Activated CD4-positive, alpha-beta memory T cell treated with anti-CD3 and anti-CD28 coated beads, Interleukin-2, amount 10 ng/mL, durations not matched to agents 7 days and 5 days (primary cell): ENCODE results near the gene UBE2H. TPM values are rescaled to one million over a fixed set of nuclear protein-coding genes. Genes with fewer than 3 reads are reported as not detected.
"Not testable (repeated sequence)": the region's sequence is repeated elsewhere in the genome, so short reads cannot be mapped to it uniquely, and the experiment has no call there.

Experiments used
- CTCF ChIA-PET: fragments of 350-600 bp; sonication (Branson Sonifier 250); formaldehyde crosslinking; loops from one replicate; lab custom pipeline; 2021; ENCODE audit warnings: antibody characterized with exemption, inconsistent platforms; lab: Charles Lee
- POLR2A ChIA-PET: fragments of 350-600 bp; sonication (Branson Sonifier 250); formaldehyde crosslinking; loops from one replicate; lab custom pipeline; 2021; ENCODE audit warnings: antibody characterized with exemption; lab: Charles Lee
- DNase-seq: peaks from one replicate; pipeline ENCODE4 v3.0.0-alpha.2; 2020
- H3K27ac Mint-ChIP-seq: one replicate; pipeline ENCODE4 v1.8.0; 2021; ENCODE audit warnings: mild to moderate bottlenecking, mixed read lengths
- H3K27me3 Mint-ChIP-seq: one replicate; pipeline ENCODE4 v1.8.0; 2021; ENCODE audit warnings: mixed read lengths
- H3K36me3 Mint-ChIP-seq: one replicate; pipeline ENCODE4 v1.8.0; 2021; ENCODE audit warnings: low read depth, mixed read lengths
- H3K4me1 Mint-ChIP-seq: one replicate; pipeline ENCODE4 v1.8.0; 2021; ENCODE audit warnings: mixed read lengths
- H3K4me3 Mint-ChIP-seq: one replicate; pipeline ENCODE4 v1.8.0; 2021; ENCODE audit warnings: mild to moderate bottlenecking, mixed read lengths
- H3K9me3 Mint-ChIP-seq: one replicate; pipeline ENCODE4 v1.8.0; 2021; ENCODE audit warnings: mixed read lengths
- total RNA-seq, 2 experiments: library from RNA; stranded (reverse); gene quantifications; one replicate each; pipeline ENCODE4 v1.2.3, GENCODE V29; 2021

UBE2H gene
- total RNA-seq, 2 experiments from 2014 or later: 57.9 to 58.4 TPM

GRCh38 chr7:129960204-129960475 lies 7.4 kb upstream of the UBE2H start:
- H3K27ac Mint-ChIP-seq, H3K4me3 Mint-ChIP-seq, H3K4me1 Mint-ChIP-seq, POLR2A ChIA-PET, DNase-seq, H3K9me3 Mint-ChIP-seq, H3K36me3 Mint-ChIP-seq, H3K27me3 Mint-ChIP-seq: not testable (repeated sequence)
- CTCF ChIA-PET: interaction anchor here (1.1 to 1.6 kb wide), 2 partner anchors 51 to 135 kb away, joined by 3 to 4 read pairs; no protein-coding TSS in a partner anchor

DNA sequence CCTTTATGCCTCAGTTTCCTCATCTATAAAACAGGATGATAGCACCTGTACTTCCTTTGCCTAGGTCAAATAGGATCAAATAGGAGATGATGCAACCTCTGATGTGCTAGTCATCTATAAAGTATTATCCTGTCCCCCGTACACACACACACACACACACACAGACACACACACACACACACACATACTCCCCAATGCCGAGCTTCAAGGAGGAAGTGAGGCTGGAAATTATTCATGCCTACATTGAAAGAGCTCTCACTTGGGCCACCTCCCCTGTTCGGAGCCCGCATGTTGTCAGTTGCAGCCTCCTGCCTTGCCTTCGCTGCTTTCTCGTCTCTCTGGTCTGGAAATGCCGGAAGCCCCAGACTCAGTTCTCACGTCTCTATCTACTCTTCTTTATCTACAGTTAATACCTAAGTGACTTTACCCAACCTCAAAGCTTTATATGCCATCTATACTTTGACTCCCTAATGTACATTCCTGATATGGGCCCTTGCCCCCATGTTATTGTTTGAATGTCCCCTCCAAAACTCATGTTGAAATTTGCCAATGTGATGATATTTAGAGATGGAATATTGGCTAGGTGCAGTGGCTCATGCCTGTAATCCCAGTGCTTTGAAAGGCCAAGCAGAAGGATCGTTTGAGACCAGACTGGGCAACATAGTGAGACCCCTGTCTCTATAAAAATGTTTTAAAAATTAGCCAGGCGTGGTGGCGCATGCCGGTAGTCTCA lies 6.9 kb upstream of the UBE2H start:
- Mint-ChIP-seq H3K27ac (no peak overlapping the region), H3K36me3 (no peaks in the 10 kb centered on the region), H3K27me3 (peaks cover 4% of the 10 kb centered on the region), H3K4me3 (no peak overlapping the region), H3K9me3 (no peaks in the 10 kb centered on the region), H3K4me1 (peaks cover 1% of the 10 kb centered on the region)
- POLR2A ChIA-PET: interaction anchor here (1.6 kb wide), 1 partner anchor 11 kb away, joined by 6 read pairs; no protein-coding TSS in a partner anchor
- DNase-seq: no peak
- CTCF ChIA-PET: interaction anchor here (0.6 to 1.6 kb wide), 3 partner anchors 51 to 1006 kb away, joined by 3 to 4 read pairs (median 3); no protein-coding TSS in a partner anchor

- CTCF ChIA-PET: interaction anchor here (0.6 to 1.6 kb wide), 3 partner anchors 52 to 1005 kb away, joined by 3 to 4 read pairs (median 3); no protein-coding TSS in a partner anchor
- no peak overlapping the region for H3K27ac Mint-ChIP-seq
Measured at GRCh38 chr7:129958643-129959470, 6.1 kb upstream of the UBE2H start.

DNA sequence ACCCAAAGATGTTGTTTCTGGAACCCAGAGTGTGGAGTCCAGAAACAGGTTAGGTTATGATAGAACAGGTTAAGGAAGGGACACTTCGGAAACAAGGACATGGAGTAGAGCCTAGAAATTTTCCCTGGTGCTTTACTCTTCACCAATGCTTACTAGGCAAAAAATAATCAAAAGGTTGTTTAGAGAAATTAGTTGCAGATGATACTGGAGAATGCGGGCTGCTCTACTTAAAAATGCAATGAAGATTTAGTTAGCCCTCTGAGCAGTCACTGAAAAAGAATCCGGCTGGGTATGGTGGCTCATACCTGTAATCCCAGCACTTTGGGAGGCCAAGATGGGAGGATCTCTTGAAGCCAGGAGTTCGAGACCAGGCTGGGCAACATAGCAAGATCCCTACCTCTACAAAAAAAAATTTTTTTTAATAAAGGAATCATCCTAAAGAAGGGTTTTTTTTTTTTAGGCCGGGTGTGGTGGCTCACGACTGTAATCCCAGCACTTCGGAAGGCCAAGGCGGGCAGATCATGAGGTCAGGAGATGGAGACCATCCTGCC lies 3.3 kb upstream of the UBE2H start:
- Mint-ChIP-seq H3K4me1 (peaks cover 12% of the 10 kb centered on the region), H3K36me3 (peaks cover 2% of the 10 kb centered on the region), H3K9me3 (no peaks in the 10 kb centered on the region), H3K4me3 (no peak overlapping the region), H3K27ac (no peak overlapping the region), H3K27me3 (peaks cover 4% of the 10 kb centered on the region)
- no peak for DNase-seq
- ChIA-PET CTCF (no interaction called here), POLR2A (no interaction called here)

More at GRCh38 chr7:129958643-129959470, 6.1 kb upstream of the UBE2H start:
- POLR2A ChIA-PET: interaction anchor here (0.6 to 1.6 kb wide), 2 partner anchors 9 to 11 kb away, joined by 3 to 6 read pairs; no protein-coding TSS in a partner anchor
- H3K9me3 Mint-ChIP-seq: no peaks in the 10 kb centered on the region
- H3K4me1 Mint-ChIP-seq: peaks cover 1% of the 10 kb centered on the region
- no peaks in the 10 kb centered on the region for H3K36me3 Mint-ChIP-seq
- peaks cover 4% of the 10 kb centered on the region for H3K27me3 Mint-ChIP-seq
- DNase-seq: no peak
- H3K4me3 Mint-ChIP-seq: no peak overlapping the region

DNA sequence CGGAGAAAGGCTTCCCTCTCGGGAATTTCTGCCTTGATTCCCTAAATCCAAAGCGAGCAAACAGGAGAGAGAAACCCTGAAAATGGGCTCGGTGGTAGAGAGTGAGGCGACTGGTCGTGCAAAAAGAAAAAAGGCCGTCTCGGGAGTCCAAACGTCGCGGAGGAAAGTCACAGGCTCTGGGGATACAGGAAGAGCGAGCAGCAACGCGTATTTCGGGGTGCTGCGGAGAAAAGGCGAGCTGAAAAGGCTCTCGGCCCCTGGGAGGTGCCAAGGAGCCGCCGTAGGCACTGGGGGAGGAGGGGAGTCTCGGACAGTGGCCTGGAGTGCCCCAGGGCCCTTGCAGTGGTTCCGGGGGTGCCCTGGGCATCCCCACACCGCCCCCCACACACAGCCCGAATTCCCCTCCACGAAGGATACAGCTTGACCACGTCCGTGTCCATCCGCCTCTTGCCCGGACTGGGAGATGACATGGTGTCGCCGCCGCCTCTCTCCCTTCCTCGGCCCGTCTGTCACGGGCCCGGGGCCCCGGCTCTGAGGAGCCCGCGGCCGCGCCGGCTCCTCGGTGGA lies 591 bp downstream of the UBE2H start:
- Mint-ChIP-seq H3K4me1 (peaks cover 13% of the 10 kb centered on the region), H3K27ac (no peak overlapping the region), H3K9me3 (no peaks in the 10 kb centered on the region), H3K36me3 (peaks cover 2% of the 10 kb centered on the region), H3K4me3 (no peak overlapping the region), H3K27me3 (no peaks in the 10 kb centered on the region)
- POLR2A ChIA-PET: interaction anchor here (0.9 to 3.4 kb wide), 9 partner anchors 9 to 320 kb away, joined by 3 to 13 read pairs (median 4); partner anchors contain the start of gene KLHDC10
- CTCF ChIA-PET: interaction anchor here (1.1 to 1.3 kb wide), 2 partner anchors 21 to 127 kb away, joined by 4 read pairs; no protein-coding TSS in a partner anchor
- DNase-seq: peak; percentile 56

GRCh38 chr7:129951226-129952085 lies 1.3 kb downstream of the UBE2H start:
- no peak overlapping the region for H3K4me3 Mint-ChIP-seq
- peaks cover 13% of the 10 kb centered on the region for H3K4me1 Mint-ChIP-seq
- H3K27ac Mint-ChIP-seq: no peak overlapping the region
- peaks cover 6% of the 10 kb centered on the region for H3K36me3 Mint-ChIP-seq
- no peak for DNase-seq
- ChIA-PET POLR2A (interaction anchor here (0.6 to 3.4 kb wide), 13 partner anchors 8 to 319 kb away, joined by 3 to 13 read pairs (median 3); partner anchors contain the start of gene KLHDC10), CTCF (interaction anchor here (0.6 to 1.3 kb wide), 5 partner anchors 20 to 583 kb away, joined by 3 to 4 read pairs (median 3); no protein-coding TSS in a partner anchor)
- no peaks in the 10 kb centered on the region for H3K9me3 Mint-ChIP-seq
- H3K27me3 Mint-ChIP-seq: no peaks in the 10 kb centered on the region

GRCh38 chr7:129950933-129951225 lies 1.9 kb downstream of the UBE2H start:
- no peak overlapping the region for H3K27ac Mint-ChIP-seq
- no peaks in the 10 kb centered on the region for H3K27me3 Mint-ChIP-seq
- CTCF ChIA-PET: interaction anchor here (1.0 to 1.1 kb wide), 2 partner anchors 120 to 122 kb away, joined by 3 read pairs; no protein-coding TSS in a partner anchor
- no peak for DNase-seq
- H3K36me3 Mint-ChIP-seq: peaks cover 9% of the 10 kb centered on the region
- peaks cover 13% of the 10 kb centered on the region for H3K4me1 Mint-ChIP-seq
- no peak overlapping the region for H3K4me3 Mint-ChIP-seq
- POLR2A ChIA-PET: interaction anchor here (0.6 to 3.4 kb wide), 11 partner anchors 8 to 186 kb away, joined by 3 to 13 read pairs (median 3); partner anchors contain the start of gene KLHDC10
- no peaks in the 10 kb centered on the region for H3K9me3 Mint-ChIP-seq

DNA sequence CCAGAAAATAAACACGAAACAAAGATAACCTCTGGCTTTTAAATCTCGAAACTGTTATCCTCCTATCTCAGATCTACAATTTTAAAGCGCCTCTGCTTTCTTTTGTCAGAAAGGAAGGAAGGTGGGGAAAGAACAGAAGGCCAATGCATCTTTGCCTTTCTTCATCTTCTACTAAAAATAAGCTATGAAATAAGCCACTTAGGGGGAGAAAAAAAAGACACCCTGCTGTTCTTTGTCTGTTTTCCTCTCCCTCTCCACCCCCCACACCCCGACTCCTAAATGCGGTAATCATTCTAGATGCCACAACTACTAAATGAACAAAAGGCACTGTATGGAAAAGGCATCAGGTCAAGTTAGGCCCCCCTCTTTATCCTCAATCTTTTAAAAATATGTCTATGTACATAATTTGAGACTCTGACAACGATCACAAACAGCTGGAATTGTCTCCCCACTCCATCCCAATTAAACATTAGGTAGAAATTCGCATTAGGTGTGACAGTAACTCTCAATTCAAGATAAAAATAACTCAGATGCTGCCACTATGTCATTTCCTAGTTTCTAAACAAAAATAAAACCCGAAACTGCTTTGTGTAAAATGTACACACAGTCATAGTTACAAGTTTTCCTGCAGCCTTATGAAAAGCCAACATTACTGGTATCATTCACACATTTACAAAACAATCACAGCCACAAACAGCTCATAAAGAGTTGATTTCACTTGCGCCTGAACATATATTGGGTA lies 2.4 kb downstream of the UBE2H start:
- ChIA-PET CTCF (interaction anchor here (1.1 to 2.0 kb wide), 2 partner anchors 61 to 120 kb away, joined by 3 to 9 read pairs; no protein-coding TSS in a partner anchor), POLR2A (interaction anchor here (0.7 to 3.4 kb wide), 4 partner anchors 8 to 60 kb away, joined by 3 to 8 read pairs (median 3); no protein-coding TSS in a partner anchor)
- Mint-ChIP-seq H3K4me1 (peaks cover 13% of the 10 kb centered on the region), H3K4me3 (no peak overlapping the region), H3K36me3 (peaks cover 9% of the 10 kb centered on the region), H3K27me3 (no peaks in the 10 kb centered on the region), H3K27ac (no peak overlapping the region), H3K9me3 (no peaks in the 10 kb centered on the region)
- DNase-seq: no peak

- peaks cover 17% of the 10 kb centered on the region for H3K36me3 Mint-ChIP-seq
- DNase-seq: peak; percentile 31
- POLR2A ChIA-PET: interaction anchor here (0.9 to 1.6 kb wide), 9 partner anchors 9 to 515 kb away, joined by 3 to 6 read pairs (median 4); partner anchors contain the start of genes STRIP2 and TMEM209
- no peaks in the 10 kb centered on the region for H3K9me3 Mint-ChIP-seq
- H3K4me1 Mint-ChIP-seq: peaks cover 17% of the 10 kb centered on the region
- H3K27me3 Mint-ChIP-seq: no peaks in the 10 kb centered on the region
- no peak overlapping the region for H3K27ac Mint-ChIP-seq
- no peak overlapping the region for H3K4me3 Mint-ChIP-seq
- CTCF ChIA-PET: interaction anchor here (1.0 to 2.3 kb wide), 4 partner anchors 55 to 124 kb away, joined by 3 to 9 read pairs (median 6); no protein-coding TSS in a partner anchor
Measured at GRCh38 chr7:129949292-129950133, 3.2 kb downstream of the UBE2H start.

DNA sequence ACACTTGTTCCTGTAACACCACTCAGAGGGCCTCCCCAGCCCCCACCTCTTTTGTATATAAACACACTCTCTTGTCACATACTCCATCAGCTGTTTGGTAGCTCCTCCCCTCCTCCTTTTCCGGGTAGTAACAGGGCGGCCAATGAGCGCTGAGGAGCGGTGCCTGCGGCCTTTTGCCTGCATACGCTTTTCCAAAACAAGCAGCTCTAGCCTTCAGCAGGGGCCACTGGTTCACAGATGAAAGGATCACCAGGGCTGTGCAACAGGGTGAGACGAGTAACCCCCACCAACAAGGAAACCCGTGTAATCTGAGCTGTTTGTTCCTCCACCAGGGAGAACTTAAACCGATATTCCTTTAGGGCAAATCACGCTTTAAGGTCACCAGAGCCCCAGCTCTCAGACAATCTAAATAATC lies 3.9 kb downstream of the UBE2H start:
- H3K36me3 Mint-ChIP-seq: peaks cover 18% of the 10 kb centered on the region
- H3K27ac Mint-ChIP-seq: no peak overlapping the region
- H3K4me3 Mint-ChIP-seq: no peak overlapping the region
- ChIA-PET POLR2A (interaction anchor here (0.7 to 1.6 kb wide), 9 partner anchors 10 to 515 kb away, joined by 3 to 6 read pairs (median 4); partner anchors contain the start of genes STRIP2 and TMEM209), CTCF (interaction anchor here (1.0 to 2.3 kb wide), 4 partner anchors 55 to 124 kb away, joined by 3 to 9 read pairs (median 6); no protein-coding TSS in a partner anchor)
- peak; percentile 89 for DNase-seq
- peaks cover 17% of the 10 kb centered on the region for H3K4me1 Mint-ChIP-seq
- no peaks in the 10 kb centered on the region for H3K27me3 Mint-ChIP-seq
- no peaks in the 10 kb centered on the region for H3K9me3 Mint-ChIP-seq
